Neural cell (in vitro differentiated cells): ENCODE measurements around the gene STRIP1.

Source experiments
- CTCF ChIP-seq: fragments of 450-650 bp; IDR thresholded peaks from 2 replicates; pipeline ENCODE4 v1.5.1; 2014; ENCODE audit warnings: antibody characterized with exemption, mild to moderate bottlenecking, moderate library complexity; ENCODE audit not compliant: poor library complexity, severe bottlenecking
- EP300 ChIP-seq: fragments of 450-650 bp; conservative IDR thresholded peaks from 2 replicates; pipeline ENCODE4 v1.6.1; 2014; ENCODE audit warnings: antibody characterized with exemption, mild to moderate bottlenecking, moderate library complexity; ENCODE audit not compliant: poor library complexity, severe bottlenecking

DNA sequence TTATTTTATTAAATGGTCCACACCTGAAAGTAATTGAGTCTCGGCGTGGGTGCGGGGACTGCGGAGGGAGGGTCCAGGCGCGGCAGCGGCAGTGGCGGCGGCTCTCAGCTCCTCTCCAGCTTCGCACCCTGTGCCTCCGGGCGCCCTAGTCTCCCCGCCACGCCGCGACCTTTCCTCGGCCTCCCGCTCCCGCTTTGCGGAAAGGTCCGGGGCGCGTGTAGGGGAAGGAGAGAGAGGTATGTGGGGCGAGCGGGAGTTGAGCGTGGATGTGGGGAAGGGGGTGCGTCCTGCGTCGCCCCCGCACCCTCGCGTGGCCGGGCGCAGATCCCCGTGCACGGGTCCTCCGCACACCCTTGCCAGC, 49.4 kb downstream of the STRIP1 start:
- no peak for TF ChIP-seq EP300
- TF ChIP-seq CTCF: no peak
